ENCODE results near the gene DOK5.

The DOK5 gene

DNA sequence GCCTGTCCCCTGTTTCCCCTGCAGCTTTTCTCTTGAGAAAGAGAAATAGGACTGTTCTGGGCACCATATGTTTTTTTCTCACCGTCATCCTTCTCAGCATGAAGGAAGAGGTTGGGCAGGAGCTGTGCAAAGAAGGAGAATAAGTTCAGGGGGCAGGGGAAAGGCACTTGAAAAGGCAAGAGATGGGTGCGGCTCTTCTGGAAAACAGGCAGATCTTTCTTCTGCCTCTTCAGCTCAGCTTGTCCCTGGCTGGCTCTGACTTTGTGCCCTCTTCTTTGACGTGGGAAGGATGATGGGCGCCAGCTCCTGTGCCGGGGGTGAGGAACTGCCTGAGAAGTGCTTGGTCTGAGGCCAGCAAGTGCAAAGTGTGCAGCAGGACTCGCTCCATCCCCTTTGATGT lies 206.5 kb downstream of the DOK5 start:
- DNase-seq, result no peak

DNA sequence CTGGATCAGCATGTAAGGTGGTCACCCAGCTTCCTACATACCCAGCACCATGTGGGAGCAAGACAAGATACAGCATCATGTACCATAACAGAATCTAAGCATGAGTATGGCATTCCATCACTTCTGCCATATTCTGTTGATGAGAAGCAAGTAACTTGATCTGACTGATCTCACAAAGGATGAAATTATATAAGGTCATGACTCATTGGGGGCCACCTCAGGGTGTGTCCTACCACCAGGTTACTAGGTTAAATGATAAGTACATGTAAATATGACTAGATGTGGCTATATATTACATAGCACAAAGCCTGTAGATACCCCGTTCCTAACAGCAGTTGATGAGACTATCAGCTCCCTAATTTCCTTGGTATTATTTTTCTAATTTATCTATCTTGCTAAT lies 213.1 kb downstream of the DOK5 start:
- DNase-seq, result no peak

DNA sequence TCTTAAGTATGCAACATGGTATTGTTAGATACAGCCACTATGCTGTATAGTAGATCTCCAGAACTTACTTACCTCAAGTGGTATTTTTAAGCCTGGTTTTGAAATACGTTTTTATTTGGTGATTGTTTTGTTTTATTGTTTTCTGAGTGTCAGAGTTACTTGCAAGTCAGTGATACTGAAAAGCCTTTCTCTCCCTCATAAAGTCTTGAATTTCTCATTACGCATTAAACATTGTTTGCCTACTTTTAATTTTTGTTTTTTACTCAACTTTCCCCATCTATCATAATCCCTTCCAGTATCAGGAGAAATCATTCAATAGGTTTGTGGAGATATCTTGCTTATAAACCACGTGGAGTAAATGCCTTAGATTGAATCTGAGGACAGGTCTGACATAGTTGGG lies 214.9 kb downstream of the DOK5 start:
- DNase-seq, result no peak

DNA sequence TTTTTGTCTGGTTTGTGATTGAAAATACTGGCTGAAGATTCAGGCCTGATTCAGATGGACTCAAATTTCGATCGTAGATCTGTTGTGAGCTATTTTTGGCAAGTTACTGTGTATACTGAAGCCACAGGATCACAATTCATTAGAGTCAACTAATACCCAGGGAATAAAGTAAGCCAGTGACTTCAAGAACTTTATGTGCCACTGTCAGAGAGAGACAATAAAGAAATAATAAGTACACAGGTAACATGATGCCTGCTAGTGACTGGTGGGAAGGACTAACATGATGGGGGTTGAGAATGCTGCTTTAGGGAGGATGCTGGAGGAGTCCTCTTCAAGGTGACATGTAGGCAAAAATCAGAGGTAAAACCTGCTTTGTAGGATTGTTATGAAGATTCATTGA lies 215.9 kb downstream of the DOK5 start:
- DNase-seq, result no peak

GRCh38 chr20:54692168-54692887 lies 216.9 kb downstream of the DOK5 start:
- DNase-seq, result no peak

- DNase-seq, result no peak
These were observed 219.1 kb downstream of the DOK5 start for GRCh38 chr20:54694516-54694915.

DNA sequence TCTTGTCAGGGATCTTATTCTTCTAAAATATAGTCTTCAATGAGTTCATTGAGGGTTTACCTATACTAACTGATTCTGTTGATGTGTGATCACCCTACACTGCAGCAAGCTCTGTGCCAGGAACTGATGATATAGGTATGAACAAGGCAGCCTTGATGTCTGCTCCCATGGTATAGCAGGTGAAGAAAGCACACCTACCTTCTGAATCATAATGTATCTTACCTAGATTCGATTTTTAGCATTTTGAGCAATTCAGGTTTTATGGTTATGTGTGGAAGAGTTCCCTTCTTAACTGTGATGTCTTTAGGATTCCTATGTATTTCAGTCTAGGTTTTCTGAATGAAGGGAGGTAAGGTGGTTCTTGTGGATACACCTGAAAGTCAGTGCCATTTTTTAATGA lies 223.0 kb downstream of the DOK5 start:
- no peak for DNase-seq
